AG04449 (cell line): ENCODE results near the gene CACNA1H.
"Not testable (repeated sequence)": the region's sequence is repeated elsewhere in the genome, so short reads cannot be mapped to it uniquely, and the experiment has no call there.

Experiments
- CTCF ChIA-PET: fragments of 350-600 bp; formaldehyde crosslinking; extraction: SDS; loops from one replicate; lab custom pipeline; 2021; ENCODE audit warnings: antibody characterized with exemption; lab: Yijun Ruan, JAX
- POLR2A ChIA-PET: fragments of 400-600, 350-600 bp; formaldehyde crosslinking; extraction: SDS; loops from one replicate; lab custom pipeline; 2020; ENCODE audit warnings: antibody characterized with exemption, inconsistent platforms; lab: Yijun Ruan, JAX
- DNase-seq: peaks from one replicate; pipeline ENCODE4 v3.0.0-alpha.2; 2010; ENCODE audit warnings: low read depth, low spot score
- H3K4me3 ChIP-seq: 2 replicates; pipeline ENCODE4 v1.5.1; 2011; ENCODE audit warnings: low read depth, mild to moderate bottlenecking, control low read depth, low read length
- CTCF ChIP-seq: IDR thresholded peaks from one replicate; pipeline ENCODE4 v1.5.1; 2011; ENCODE audit warnings: mild to moderate bottlenecking, moderate library complexity, low read length, control low read depth, inconsistent platforms; ENCODE audit not compliant: insufficient read depth; ENCODE audit errors: missing control alignments

CACNA1H gene

GRCh38 chr16:1264345-1265089 lies 111.6 kb downstream of the CACNA1H start:
- no peak for DNase-seq
- TF ChIP-seq CTCF: no peak
- CTCF ChIA-PET: no interaction called here
- POLR2A ChIA-PET: no interaction called here
- H3K4me3 ChIP-seq: no peak overlapping the region

GRCh38 chr16:1265090-1265630 lies 112.3 kb downstream of the CACNA1H start:
- no peak for TF ChIP-seq CTCF
- ChIA-PET POLR2A (no interaction called here), CTCF (interaction anchor here (1.5 kb wide), 1 partner anchor 36 kb away, joined by 5 read pairs; no protein-coding TSS in a partner anchor)
- H3K4me3 ChIP-seq: no peak overlapping the region
- DNase-seq: no peak

- ChIA-PET CTCF (interaction anchor here (1.5 kb wide), 1 partner anchor 35 kb away, joined by 5 read pairs; no protein-coding TSS in a partner anchor), POLR2A (no interaction called here)
- TF ChIP-seq CTCF: no peak
- DNase-seq: no peak
- H3K4me3 ChIP-seq: no peak overlapping the region
These were observed 112.9 kb downstream of the CACNA1H start for GRCh38 chr16:1265826-1266225.

GRCh38 chr16:1269418-1269817 lies 116.5 kb downstream of the CACNA1H start:
- CTCF ChIA-PET: interaction anchor here (1.5 kb wide), 1 partner anchor 30 kb away, joined by 4 read pairs; no protein-coding TSS in a partner anchor

GRCh38 chr16:1271380-1271723 lies 118.4 kb downstream of the CACNA1H start:
- no peak overlapping the region for H3K4me3 ChIP-seq
- DNase-seq: no peak
- ChIA-PET CTCF (no interaction called here), POLR2A (no interaction called here)
- no peak for TF ChIP-seq CTCF

More at GRCh38 chr16:1269418-1269817, 116.5 kb downstream of the CACNA1H start:
- DNase-seq, H3K4me3 ChIP-seq, POLR2A ChIA-PET: not testable (repeated sequence)
